GM12892 (cell line): ENCODE measurements around the gene SLC17A3.

ENCODE experiments used
- DNase-seq: peaks from one replicate; pipeline ENCODE4 v3.0.0; 2011; ENCODE audit not compliant: insufficient read length
- FAIRE-seq: peaks from 2 replicates; lab custom pipeline; 2011; peaks lifted over from hg19 to GRCh38; lab: Jason Lieb, UNC
- POLR2A ChIP-seq: IDR thresholded peaks from 2 replicates; pipeline ENCODE4 v1.6.1; 2011; ENCODE audit warnings: low read depth, low read length, control low read depth
- POLR2AphosphoS5 ChIP-seq: IDR thresholded peaks from 2 replicates; pipeline ENCODE4 v1.6.1; 2011; ENCODE audit warnings: low read depth, low read length, control low read depth
- TAF1 ChIP-seq: IDR thresholded peaks from 2 replicates; pipeline ENCODE4 v1.6.1; 2011; ENCODE audit warnings: low read depth, mild to moderate bottlenecking, control low read depth, low read length, borderline replicate concordance

SLC17A3 gene

DNA sequence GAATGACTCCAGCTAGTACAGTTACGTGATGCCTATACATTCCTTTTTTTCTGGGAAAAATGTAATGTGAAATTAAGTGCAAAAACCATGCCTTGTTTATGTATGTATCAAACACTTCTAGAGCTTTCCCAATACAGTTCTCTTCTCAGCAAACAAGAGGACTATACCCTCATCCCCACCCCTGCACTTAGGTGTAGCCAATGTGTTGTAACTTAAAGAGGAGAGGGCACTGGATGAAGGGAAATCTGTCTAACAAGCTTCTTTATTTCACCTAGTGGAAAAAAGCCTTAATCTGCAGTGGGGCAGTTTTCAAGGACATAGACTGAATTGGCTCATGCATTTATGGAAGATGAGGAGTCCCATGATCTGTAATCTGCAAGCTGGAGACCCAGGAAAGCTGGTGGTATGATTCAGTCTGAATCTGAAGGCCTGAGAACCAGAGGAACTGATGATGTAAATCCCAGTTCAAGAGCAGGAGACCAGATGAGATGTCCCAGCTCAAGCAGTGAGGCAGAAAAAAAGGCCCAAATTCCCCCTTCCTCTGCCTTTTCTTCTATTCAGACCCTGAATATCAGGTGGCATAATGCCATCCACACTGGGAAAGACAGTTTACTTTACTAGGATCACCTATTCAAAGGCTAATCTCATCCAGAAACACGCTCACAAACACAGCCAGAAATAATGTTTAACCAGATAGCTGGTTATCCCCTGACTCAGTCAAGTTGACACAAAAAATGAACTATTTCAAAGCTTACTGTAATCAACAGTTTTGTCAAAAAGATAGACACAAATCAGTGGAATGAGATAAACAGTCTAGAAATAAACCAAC lies 25.8 kb upstream of the SLC17A3 start:
- TF ChIP-seq TAF1 (no peak), POLR2A (no peak), POLR2AphosphoS5 (no peak)
- DNase-seq (no peak), FAIRE-seq (no peak)

DNA sequence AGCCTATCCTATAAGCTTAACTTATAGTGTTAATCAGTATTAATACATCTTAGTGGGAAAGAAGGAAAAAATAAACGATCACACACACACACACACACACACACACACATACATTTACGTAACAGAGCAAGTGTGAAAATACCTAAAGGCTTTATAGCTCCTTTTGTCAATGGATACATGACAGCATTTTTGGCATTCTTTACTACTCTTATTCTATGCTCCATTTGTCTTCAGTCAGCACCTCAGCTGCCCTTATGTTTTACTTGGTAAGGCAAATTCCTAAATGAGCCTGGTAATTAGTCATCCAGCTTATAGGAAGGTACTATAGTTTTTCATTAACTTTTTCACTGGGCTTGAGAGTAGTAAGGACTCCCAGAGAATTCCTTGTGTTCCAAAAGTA lies 25.1 kb upstream of the SLC17A3 start:
- TF ChIP-seq POLR2AphosphoS5 = no peak
- FAIRE-seq = no peak
- DNase-seq = no peak

DNA sequence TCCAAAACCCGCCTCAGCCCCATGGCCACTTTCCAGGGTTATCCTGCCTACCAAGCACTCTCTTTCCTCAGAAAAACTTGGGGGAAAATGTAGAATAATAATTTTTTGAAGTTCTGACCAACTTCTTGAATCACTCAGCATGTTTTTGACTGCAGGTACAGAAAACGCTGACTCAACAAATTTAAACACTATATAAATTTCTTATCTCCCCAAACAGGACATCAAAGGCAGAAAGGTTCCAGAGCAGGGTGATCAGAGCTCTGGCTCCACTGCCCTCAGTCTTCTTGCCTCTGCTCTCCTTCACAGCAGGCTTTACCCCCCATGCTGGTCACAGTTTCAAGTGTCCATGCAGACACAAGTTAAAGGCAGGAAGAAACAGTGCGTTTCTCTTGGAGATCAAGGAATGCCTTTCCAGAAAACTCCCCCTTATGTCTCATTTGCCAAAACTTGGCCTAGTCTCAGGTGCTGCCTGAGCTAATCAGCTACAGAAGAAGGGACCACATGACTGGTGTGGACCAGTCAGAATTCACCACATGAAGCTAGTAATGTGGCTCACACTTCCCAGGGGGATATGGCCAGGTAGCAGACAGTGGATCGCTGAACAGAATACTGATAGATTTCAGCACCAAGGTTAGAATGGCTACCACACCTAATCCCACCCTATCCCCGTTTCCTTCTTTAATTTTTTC lies 24.4 kb upstream of the SLC17A3 start:
- no peak for DNase-seq
- TF ChIP-seq POLR2AphosphoS5 (no peak), POLR2A (no peak), TAF1 (no peak)
- no peak for FAIRE-seq

DNA sequence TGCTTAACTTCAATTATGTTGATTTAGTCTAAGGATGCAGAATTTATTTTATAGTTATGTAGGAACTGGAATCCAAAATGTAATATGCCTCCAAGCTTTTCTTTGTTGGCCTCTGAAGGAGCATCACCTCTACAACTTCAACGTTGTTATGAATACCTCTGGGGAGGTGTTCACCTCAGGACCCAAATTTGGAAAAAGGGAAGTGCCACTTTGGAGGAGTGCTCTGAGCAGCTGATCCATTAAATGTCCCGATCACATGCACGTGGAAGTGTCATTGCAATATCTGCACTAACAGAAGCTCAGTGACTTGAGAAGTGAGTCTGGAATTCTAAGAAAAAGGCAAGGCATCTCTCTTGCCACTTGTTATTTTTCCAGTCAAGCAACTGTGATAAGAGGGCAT lies 22.2 kb upstream of the SLC17A3 start:
- TF ChIP-seq TAF1 (no peak), POLR2A (no peak), POLR2AphosphoS5 (no peak)
- no peak for FAIRE-seq

GRCh38 chr6:25895771-25896170 lies 21.7 kb upstream of the SLC17A3 start:
- TF ChIP-seq TAF1 (no peak), POLR2AphosphoS5 (no peak)
- no peak for FAIRE-seq
- no peak for DNase-seq

More for the DNA sequence above, 22.2 kb upstream of the SLC17A3 start:
- DNase-seq = no peak

DNA sequence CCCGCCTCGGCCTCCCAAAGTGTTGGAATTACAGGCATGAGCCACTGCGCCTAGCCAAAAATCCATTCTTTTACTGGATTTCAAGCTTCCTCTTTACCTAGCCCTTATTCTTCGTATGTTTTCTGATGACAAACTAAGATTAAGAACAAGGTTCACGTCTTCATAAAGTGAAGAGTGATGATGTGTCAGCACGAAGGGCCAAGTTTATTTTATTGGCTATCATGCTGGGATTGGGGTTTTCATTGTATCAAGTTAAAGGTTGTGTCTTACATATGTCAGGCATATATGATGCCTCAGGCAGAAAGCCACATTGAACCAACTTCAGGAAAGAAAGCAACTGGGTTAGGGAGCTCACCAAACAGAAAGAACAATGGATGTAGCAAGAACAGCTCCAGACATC lies 19.7 kb upstream of the SLC17A3 start:
- FAIRE-seq (no peak), DNase-seq (no peak)
- TF ChIP-seq POLR2AphosphoS5 = no peak
- no peak for TF ChIP-seq POLR2A
- TF ChIP-seq TAF1 = no peak

DNA sequence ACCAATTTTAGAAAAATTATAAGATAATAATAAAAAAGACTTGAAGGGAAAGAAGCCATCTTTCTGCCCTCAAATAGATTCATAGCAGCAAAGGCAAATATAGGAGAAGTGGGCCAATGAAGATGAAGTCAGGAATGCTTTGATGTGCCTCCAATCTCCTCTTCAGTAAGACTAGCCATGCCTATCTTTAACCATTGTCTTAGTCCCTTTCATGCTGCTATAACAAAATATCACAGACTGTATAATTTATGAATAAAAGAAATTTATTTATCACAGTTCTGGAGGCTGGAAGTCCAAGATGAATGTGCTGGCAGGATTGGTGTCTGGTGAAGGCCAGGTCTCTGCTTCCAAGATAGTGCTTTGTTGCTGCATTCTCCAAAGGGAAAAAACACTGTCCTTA lies 18.8 kb upstream of the SLC17A3 start:
- FAIRE-seq (no peak), DNase-seq (no peak)
- TF ChIP-seq TAF1 (no peak), POLR2A (no peak), POLR2AphosphoS5 (no peak)

- FAIRE-seq (no peak), DNase-seq (no peak)
- no peak for TF ChIP-seq TAF1
- no peak for TF ChIP-seq POLR2AphosphoS5
- no peak for TF ChIP-seq POLR2A
These were observed 16.1 kb upstream of the SLC17A3 start for GRCh38 chr6:25889877-25890853.

DNA sequence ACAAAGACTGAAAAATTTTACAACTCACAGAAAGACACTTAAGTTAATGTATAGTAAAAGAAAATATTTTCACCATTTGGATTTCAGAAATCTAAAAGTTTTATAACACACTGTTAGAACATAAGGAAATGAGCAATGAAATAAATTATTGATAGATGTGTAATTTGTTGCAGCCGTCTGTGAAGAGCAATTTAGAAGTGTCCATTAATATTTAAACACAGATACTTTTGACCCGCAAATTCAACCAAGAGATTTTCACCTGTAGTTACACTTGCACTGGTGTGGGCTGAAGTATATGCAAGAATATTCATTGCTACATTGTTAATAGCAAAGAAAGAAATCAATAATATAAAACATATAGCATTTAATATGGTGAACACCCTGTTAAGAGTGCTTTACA lies 14.6 kb upstream of the SLC17A3 start:
- DNase-seq (no peak), FAIRE-seq (no peak)
- no peak for TF ChIP-seq TAF1

GRCh38 chr6:25886066-25886465 lies 12.0 kb upstream of the SLC17A3 start:
- TF ChIP-seq POLR2A (no peak), TAF1 (no peak), POLR2AphosphoS5 (no peak)
- FAIRE-seq = no peak
- DNase-seq = no peak

GRCh38 chr6:25883991-25884390 lies 9.9 kb upstream of the SLC17A3 start:
- DNase-seq (no peak), FAIRE-seq (no peak)
- TF ChIP-seq POLR2AphosphoS5 (no peak), POLR2A (no peak), TAF1 (no peak)
